Stimulated activated CD4-positive, alpha-beta T cell treated with anti-CD3 and anti-CD28 coated beads, Interleukin-2, amount 100 ng/mL, for 24 hours (primary cell): ENCODE measurements around the gene ANKRD53.

Source experiments
- DNase-seq, 2 donors: peaks; one replicate each; pipeline ENCODE4 v3.0.0-alpha.2; 2020

The ANKRD53 gene, protein sequence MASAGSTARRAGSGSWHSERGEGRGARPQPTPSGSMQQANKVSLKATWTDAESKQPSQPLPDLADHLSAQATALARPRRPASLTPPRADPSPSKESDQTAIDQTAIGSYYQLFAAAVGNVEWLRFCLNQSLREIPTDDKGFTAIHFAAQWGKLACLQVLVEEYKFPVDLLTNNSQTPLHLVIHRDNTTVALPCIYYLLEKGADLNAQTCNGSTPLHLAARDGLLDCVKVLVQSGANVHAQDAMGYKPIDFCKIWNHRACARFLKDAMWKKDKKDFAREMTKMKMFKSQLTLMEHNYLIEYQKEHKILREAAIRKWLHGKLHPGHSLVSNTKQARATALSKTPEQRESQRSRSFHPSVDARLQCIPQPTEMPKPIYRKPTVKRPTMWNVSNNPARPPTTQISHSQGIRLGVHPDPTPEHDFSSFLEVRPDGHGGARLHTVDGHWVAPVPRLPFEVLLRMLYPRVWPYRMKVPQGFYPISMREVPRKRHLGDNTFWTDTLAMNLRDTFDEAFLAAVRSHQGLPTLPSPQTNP

DNA sequence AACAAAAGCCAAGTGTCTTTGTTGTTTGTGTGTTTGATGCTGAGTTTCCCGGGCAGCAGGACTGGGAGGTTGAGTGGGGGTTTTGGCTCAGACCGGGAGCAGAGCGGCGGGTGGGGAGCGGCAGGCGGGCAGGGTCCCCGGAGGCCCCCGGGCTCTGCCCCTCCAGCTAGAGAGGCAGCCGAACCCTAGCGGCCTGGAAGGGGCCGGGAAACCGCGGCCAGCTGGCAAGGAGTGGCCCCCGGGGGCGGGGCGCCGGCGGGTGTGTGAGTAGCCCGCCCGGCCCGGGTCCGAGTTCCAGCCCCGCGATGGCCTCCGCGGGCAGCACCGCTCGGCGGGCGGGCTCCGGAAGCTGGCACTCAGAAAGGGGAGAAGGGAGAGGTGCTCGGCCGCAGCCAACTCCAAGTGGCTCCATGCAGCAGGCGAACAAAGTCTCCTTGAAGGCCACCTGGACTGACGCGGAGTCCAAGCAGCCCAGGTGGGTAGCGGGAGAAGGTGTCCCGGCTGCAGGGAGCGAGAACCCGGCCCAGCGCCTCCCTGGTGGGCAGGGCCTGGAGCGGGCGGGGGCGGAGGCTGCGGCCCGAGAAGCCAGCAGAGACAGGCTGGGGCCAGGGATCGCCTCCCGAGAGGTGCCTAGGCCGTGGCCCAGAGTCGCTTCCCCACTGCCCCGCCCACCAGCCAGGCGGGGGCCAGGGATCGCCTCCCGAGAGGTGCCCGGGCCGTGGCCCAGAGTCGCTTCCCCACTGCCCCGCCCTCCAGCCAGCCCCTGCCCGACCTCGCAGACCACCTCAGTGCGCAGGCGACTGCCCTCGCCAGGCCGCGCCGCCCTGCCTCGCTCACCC lies at the start of gene ANKRD53:
TSS of gene ANKRD53 (plus strand) at position 290 of the 839 bp plus-strand sequence. CDS start at position 306, 16 bp downstream.
- DNase-seq, result peak; percentile 18 to 34

- peak in 1 of 2 donors; percentile 5 for DNase-seq
Measured at GRCh38 chr2:70930371-70931329, 47.8 kb upstream of the ANKRD53 start.

- DNase-seq, result peak in 1 of 2 donors; percentile 9
Measured at GRCh38 chr2:70931376-70932000, 46.9 kb upstream of the ANKRD53 start.

DNA sequence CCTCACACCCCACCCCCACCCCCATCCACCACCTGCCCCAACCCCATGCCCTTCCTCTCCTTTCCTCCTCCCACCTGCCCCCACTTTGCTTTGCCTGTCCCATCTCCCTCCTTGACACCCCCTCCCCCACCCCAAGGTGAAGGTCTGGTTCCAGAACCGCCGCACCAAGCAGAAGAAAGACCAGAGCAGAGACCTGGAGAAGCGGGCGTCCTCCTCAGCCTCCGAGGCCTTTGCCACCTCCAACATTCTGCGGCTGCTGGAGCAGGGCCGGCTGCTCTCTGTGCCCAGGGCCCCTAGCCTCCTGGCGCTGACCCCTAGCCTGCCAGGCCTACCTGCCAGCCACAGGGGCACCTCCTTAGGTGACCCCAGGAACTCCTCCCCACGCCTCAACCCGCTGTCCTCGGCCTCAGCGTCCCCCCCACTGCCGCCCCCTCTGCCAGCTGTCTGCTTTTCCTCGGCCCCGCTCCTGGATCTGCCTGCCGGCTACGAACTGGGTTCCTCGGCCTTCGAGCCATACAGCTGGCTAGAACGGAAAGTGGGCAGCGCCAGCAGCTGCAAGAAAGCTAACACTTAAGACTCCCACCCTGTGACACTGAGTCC lies 45.7 kb upstream of the ANKRD53 start:
- no peak for DNase-seq

DNA sequence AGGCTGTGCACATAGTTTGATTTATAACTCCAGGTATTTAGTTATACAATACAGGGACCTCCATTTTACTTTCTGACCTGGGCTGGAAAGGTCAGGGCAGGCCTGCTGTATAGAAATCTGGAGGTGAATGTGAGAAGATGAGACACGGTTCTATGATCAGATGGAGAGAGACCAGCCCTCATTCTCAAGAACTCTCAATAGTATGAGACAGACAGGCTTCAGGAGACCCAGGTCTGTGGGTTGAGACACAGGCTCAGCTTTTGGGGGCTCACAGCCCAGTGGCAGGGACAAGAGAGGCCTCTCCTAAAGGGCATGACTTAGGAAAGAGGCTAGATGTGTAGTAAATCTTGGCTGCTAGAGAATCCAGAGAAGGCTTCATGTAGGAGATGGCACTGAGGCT lies 43.4 kb upstream of the ANKRD53 start:
- peak in 1 of 2 donors; percentile 6 for DNase-seq

- peak in 1 of 2 donors; percentile 6 for DNase-seq
Measured at GRCh38 chr2:70935468-70936164, 42.8 kb upstream of the ANKRD53 start, which contains the start of gene ATP6V1B1. ATP6V1B1 (plus strand) TSS chr2:70935900; CDS start chr2:70935955, 55 bp downstream.

DNA sequence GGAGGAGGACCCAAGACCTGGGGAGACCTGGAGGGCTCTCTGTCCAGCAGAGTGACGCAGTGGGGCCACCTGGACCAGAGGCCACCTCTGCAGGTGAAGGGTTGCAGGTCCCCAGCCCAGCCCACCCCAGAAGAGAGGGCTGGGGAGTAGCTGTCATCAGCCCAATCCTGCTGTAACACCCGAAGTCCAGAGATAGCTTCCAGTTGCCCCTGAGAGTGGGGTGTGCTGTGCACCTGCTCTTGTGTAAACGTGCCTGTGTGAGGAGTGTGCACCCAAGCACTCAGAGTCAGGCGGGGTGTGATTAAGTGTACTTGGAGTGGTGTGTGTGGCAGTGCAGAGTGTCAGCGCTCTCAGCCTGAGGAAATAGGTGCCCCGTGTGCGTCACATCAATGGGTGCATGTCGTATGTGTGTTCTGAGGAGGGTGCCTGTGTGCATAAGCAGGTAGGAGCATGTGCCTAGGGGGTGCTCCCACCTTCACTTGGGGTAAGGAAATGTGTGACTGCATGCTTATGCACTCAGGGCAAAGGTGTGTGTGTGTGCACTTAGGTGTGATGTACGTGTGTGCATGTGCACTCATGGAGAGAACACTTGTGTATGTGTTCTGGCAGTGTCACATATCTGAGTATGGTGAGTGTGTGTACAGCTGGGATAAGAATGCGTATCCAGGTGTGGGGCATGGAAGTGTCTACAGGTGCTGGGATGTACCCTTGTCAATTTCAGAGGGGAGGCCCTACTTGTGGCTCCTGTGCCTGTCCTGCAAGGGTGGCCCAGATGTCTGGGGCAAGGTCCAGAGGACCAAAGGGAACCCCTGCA lies 42.1 kb upstream of the ANKRD53 start:
- no peak for DNase-seq

GRCh38 chr2:70936979-70937811 lies 41.2 kb upstream of the ANKRD53 start:
- DNase-seq, result no peak

- DNase-seq, result no peak
Measured at GRCh38 chr2:70937866-70938585, 40.4 kb upstream of the ANKRD53 start.

DNA sequence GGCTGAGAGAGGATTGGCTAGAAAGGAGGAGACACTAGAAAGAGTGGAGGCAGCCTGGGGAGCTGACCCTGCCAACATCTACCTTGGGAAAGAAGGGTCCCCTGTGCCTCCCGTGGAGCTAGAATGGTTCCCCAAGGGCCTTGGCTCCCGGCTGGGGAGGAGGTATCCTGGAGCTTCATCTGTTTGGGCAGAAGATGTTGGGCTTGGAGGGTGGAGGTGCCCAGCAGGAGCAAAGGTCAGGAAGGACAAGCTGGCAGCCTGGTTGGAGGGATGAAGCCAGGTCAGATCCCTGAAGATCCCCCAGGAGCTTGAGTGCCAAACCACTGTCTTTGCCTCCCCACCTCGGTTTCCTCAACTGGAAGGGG lies 39.9 kb upstream of the ANKRD53 start:
- DNase-seq, result no peak

GRCh38 chr2:70939001-70939838 lies 39.2 kb upstream of the ANKRD53 start:
- DNase-seq, result no peak

- DNase-seq, result no peak
Measured at GRCh38 chr2:70939839-70940580, 38.4 kb upstream of the ANKRD53 start.

DNA sequence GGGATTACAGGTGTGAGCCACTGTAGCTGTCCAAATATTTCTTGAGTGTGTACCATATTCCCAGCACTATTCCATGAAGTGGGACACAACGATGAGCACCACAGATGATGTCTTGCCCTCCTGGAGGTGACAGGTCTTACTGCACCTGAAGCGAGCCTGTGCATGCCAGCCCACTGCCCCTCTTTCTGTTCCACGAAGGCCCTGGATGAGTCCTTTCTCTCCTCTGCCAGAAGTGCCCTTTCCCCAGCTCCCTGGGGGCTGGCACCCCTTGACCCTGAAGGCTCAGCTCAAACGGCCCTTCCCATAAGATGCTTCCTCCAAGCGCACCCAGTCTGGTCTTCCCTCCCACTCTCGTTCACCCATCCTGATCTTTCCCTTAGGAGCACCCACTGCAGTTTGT lies 37.2 kb upstream of the ANKRD53 start:
- no peak for DNase-seq

DNA sequence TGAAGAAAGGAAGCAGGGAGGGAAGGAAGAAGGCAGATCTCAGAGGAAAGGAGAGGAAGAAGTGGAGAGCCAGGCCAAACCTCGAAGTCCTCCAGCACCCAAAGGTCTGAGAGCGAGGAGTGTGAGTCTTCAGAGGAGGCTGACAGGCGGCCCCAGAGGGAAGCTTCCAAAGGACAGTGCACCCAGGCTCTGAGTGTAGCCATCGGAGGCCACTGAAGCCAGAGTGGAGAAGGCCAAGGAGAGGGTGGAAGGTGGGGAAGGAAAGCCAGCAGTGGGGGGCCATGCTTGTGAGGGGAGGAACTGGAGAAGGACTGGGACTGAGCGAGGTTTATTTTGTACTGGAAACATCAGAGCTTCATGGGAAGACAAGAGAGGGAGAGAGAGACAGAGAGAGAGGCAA lies 36.7 kb upstream of the ANKRD53 start:
- DNase-seq, result no peak

GRCh38 chr2:70942396-70943204 lies 35.8 kb upstream of the ANKRD53 start:
- DNase-seq, result no peak
